H1 (cell line): ENCODE results near the gene SLC9C1. TPM values are rescaled to one million over a fixed set of nuclear protein-coding genes. Genes with fewer than 3 reads are reported as not detected.

ENCODE experiments used
- JUND ChIP-seq: IDR thresholded peaks from 2 replicates; pipeline ENCODE4 v1.6.1; 2011; ENCODE audit warnings: mild to moderate bottlenecking, improper control_type of control experiment, low read length
- polyA plus RNA-seq, 7 experiments: library from polyadenylated mRNA; depleted of rRNA in 3 of 7; stranded (reverse) in 5 of 7; unstranded in 2 of 7; fragments of >200 nt in 5 of 7; fragments of 200-250 nt in 2 of 7; gene quantifications; 1 replicate in 5 of 7; 2 replicates in 1 of 7; 4 replicates in 1 of 7; pipeline versions ENCODE4 v1.2.1 to v1.2.3, GENCODE V29; 2011 to 2013; ENCODE audit warnings: missing spikeins in 2 of 7, mixed read lengths in 2 of 7
- total RNA-seq: library from RNA; stranded (reverse); fragmentation: NEBNext Ultra II Directional; extraction: Animal tissue kit (Norgen Biotek cat#: 25700); gene quantifications from 2 replicates; pipeline ENCODE4 v1.2.1, GENCODE V29; 2021

SLC9C1 gene
- total and polyA plus RNA-seq, 2 of the 8 experiments (the other 6 are each of a cell fraction or from before 2014, with no cell fraction given), result 0.15 to 0.24 TPM

- TF ChIP-seq JUND, result no peak
These were observed 32.3 kb downstream of the SLC9C1 start (continued) for GRCh38 chr3:112261742-112262141.
